ENCODE results near the gene OSBPL5.

GRCh38 chr11:3186166-3186953 lies 21.2 kb upstream of the OSBPL5 start:
- no peak for TF ChIP-seq CTCF (IDR thresholded peaks at IDR 0.05)
- TF ChIP-seq POLR2A (IDR thresholded peaks at IDR 0.05; ENCODE audit: low read length), result no peak
- no peak for TF ChIP-seq NR3C1 (IDR thresholded peaks at IDR 0.05)
- no peak for TF ChIP-seq HDAC2 (IDR thresholded peaks at IDR 0.05)
- no peak for TF ChIP-seq RAD21 (conservative IDR thresholded peaks at IDR 0.05 in 1 of 2, IDR thresholded peaks at IDR 0.05 in 1 of 2)
- no peak for TF ChIP-seq NFE2L2 (conservative IDR thresholded peaks at IDR 0.05; ENCODE audit: low read length)
- no peak for TF ChIP-seq ELK1 (IDR thresholded peaks at IDR 0.05; ENCODE audit: low read depth, low read length)
- TF ChIP-seq EP300 (IDR thresholded peaks at IDR 0.05), result no peak
- TF ChIP-seq, protein P1, sequence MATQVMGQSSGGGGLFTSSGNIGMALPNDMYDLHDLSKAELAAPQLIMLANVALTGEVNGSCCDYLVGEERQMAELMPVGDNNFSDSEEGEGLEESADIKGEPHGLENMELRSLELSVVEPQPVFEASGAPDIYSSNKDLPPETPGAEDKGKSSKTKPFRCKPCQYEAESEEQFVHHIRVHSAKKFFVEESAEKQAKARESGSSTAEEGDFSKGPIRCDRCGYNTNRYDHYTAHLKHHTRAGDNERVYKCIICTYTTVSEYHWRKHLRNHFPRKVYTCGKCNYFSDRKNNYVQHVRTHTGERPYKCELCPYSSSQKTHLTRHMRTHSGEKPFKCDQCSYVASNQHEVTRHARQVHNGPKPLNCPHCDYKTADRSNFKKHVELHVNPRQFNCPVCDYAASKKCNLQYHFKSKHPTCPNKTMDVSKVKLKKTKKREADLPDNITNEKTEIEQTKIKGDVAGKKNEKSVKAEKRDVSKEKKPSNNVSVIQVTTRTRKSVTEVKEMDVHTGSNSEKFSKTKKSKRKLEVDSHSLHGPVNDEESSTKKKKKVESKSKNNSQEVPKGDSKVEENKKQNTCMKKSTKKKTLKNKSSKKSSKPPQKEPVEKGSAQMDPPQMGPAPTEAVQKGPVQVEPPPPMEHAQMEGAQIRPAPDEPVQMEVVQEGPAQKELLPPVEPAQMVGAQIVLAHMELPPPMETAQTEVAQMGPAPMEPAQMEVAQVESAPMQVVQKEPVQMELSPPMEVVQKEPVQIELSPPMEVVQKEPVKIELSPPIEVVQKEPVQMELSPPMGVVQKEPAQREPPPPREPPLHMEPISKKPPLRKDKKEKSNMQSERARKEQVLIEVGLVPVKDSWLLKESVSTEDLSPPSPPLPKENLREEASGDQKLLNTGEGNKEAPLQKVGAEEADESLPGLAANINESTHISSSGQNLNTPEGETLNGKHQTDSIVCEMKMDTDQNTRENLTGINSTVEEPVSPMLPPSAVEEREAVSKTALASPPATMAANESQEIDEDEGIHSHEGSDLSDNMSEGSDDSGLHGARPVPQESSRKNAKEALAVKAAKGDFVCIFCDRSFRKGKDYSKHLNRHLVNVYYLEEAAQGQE (IDR thresholded peaks at IDR 0.05), result no peak
- TF ChIP-seq JUNB (IDR thresholded peaks at IDR 0.05), result no peak
- TF ChIP-seq PHF8 (IDR thresholded peaks at IDR 0.05; ENCODE audit: borderline replicate concordance, low read depth), result no peak
- no peak for TF ChIP-seq TP53 (CRISPR knock-in tag; IDR thresholded peaks at IDR 0.05)
